H1 (cell line): ENCODE data around the gene NFATC4. TPM values are rescaled to one million over a fixed set of nuclear protein-coding genes. Genes with fewer than 3 reads are reported as not detected.
A peak's percentile ranks its signal among the peaks of the same experiment; 100 is the strongest.

ENCODE experiments used
- CTCF ChIA-PET: fragments of 300-600 bp; sonication (Branson Sonifier 250); formaldehyde crosslinking; loops from one replicate; lab custom pipeline; 2021; ENCODE audit not compliant: partially characterized antibody; lab: Charles Lee
- POLR2A ChIA-PET: fragments of 300-600 bp; sonication (Branson Sonifier 250); formaldehyde crosslinking; loops from one replicate; lab custom pipeline; 2021; ENCODE audit warnings: inconsistent platforms; ENCODE audit not compliant: partially characterized antibody; lab: Charles Lee
- DNase-seq, 2 experiments: peaks; one replicate each; pipeline versions ENCODE4 v3.0.0 to v3.0.0-alpha.2; 2010 to 2022; ENCODE audit warnings: low spot score in 2 of 2, low read depth in 1 of 2, mixed read lengths in 1 of 2
- FAIRE-seq: peaks from 2 replicates; lab custom pipeline; 2011; peaks lifted over from hg19 to GRCh38; lab: Jason Lieb, UNC
- H2AFZ ChIP-seq: 2 replicates; pipeline ENCODE4 v1.8.1; 2012; ENCODE audit warnings: low read length, inconsistent platforms
- H2AK5ac ChIP-seq: 2 replicates; pipeline ENCODE4 v1.6.1; 2013; ENCODE audit warnings: low read depth, low read length
- H2BK120ac ChIP-seq: replicated peaks from 2 replicates; pipeline ENCODE3; 2013; ENCODE audit warnings: low read depth, low read length, inconsistent platforms
- H2BK12ac ChIP-seq: 2 replicates; pipeline ENCODE4 v1.6.1; 2013; ENCODE audit warnings: low read depth, low read length
- H2BK15ac ChIP-seq: 2 replicates; pipeline ENCODE4 v1.6.1; 2013; ENCODE audit warnings: low read length
- H2BK20ac ChIP-seq: 2 replicates; pipeline ENCODE4 v1.6.1; 2013; ENCODE audit warnings: low read length
- H2BK5ac ChIP-seq: 2 replicates; pipeline ENCODE4 v1.6.1; 2013; ENCODE audit warnings: low read depth, low read length
- H3K14ac ChIP-seq: 2 replicates; pipeline ENCODE4 v1.6.1; 2013; ENCODE audit warnings: inconsistent platforms; ENCODE audit not compliant: insufficient read length
- H3K18ac ChIP-seq: 2 replicates; pipeline ENCODE4 v1.6.1; 2013; ENCODE audit warnings: low read length; ENCODE audit errors: extremely low read depth
- H3K23ac ChIP-seq: 2 replicates; pipeline ENCODE4 v1.6.1; 2013; ENCODE audit warnings: inconsistent platforms; ENCODE audit not compliant: insufficient read length
- H3K23me2 ChIP-seq: 2 replicates; pipeline ENCODE4 v1.6.1; 2013; ENCODE audit warnings: low read depth, low read length
- H3K27ac ChIP-seq: 2 replicates; pipeline ENCODE4 v1.6.1; 2011; ENCODE audit warnings: low read depth, low read length, inconsistent platforms
- H3K27me3 ChIP-seq, 4 experiments: replicated peaks in 1 of 4; 1 replicate in 1 of 4; 2 replicates in 3 of 4; pipeline versions ENCODE4 v1.6.1 to v1.8.1; 2011 to 2013; ENCODE audit warnings: low read length in 3 of 4, mild to moderate bottlenecking in 3 of 4, inconsistent platforms in 2 of 4, mixed read lengths in 2 of 4, moderate library complexity in 1 of 4; ENCODE audit not compliant: control insufficient read depth in 3 of 4, insufficient read depth in 3 of 4; ENCODE audit errors: extremely low read depth in 1 of 4
- H3K36me3 ChIP-seq, 4 experiments: 2 replicates each; pipeline versions ENCODE4 v1.6.1 to v1.8.1; 2011 to 2013; ENCODE audit warnings: mild to moderate bottlenecking in 4 of 4, low read length in 3 of 4, moderate library complexity in 2 of 4, control low read depth in 1 of 4, inconsistent platforms in 1 of 4; ENCODE audit not compliant: insufficient read depth in 4 of 4, control insufficient read depth in 2 of 4
- H3K4ac ChIP-seq: replicated peaks from 2 replicates; pipeline ENCODE3; 2013; ENCODE audit warnings: low read length, low read depth, mixed read lengths, inconsistent platforms; ENCODE audit not compliant: insufficient read length
- H3K4me1 ChIP-seq, 4 experiments: replicated peaks in 1 of 4; 1 replicate in 1 of 4; 2 replicates in 3 of 4; pipeline versions ENCODE4 v1.6.1 to v1.8.1; 2011 to 2013; ENCODE audit warnings: low read length in 3 of 4, inconsistent platforms in 2 of 4, mixed read lengths in 1 of 4; ENCODE audit not compliant: insufficient read depth in 4 of 4, control insufficient read depth in 3 of 4
- H3K4me2 ChIP-seq, 2 experiments: 2 replicates each; pipeline versions ENCODE4 v1.6.1 to v1.8.1; 2011 to 2013; ENCODE audit warnings: low read depth in 2 of 2, low read length in 2 of 2, control low read depth in 1 of 2, inconsistent platforms in 1 of 2, mild to moderate bottlenecking in 1 of 2; ENCODE audit not compliant: insufficient read depth in 1 of 2
- H3K4me3 ChIP-seq, 4 experiments: fragments of 200-600, 300-600 bp in 1 of 4; sonication (generic), shearing (Covaris generic), sonication (Bioruptor Twin) in 1 of 4; 2 replicates each; pipeline versions ENCODE4 v1.5.1 to v1.8.1; 2011 to 2016; ENCODE audit warnings: low read length in 4 of 4, low read depth in 3 of 4, control low read depth in 2 of 4, inconsistent platforms in 2 of 4, mild to moderate bottlenecking in 2 of 4, mixed read lengths in 1 of 4, moderate library complexity in 1 of 4; ENCODE audit not compliant: insufficient read depth in 2 of 4; ENCODE audit errors: extremely low read depth in 1 of 4
- H3K56ac ChIP-seq: replicated peaks from 2 replicates; pipeline ENCODE3; 2013; ENCODE audit warnings: low read depth, mild to moderate bottlenecking, mixed read lengths, low read length, inconsistent platforms; ENCODE audit not compliant: insufficient read length
- H3K79me1 ChIP-seq: 2 replicates; pipeline ENCODE4 v1.6.1; 2013; ENCODE audit warnings: low read depth, low read length, control low read depth
- H3K79me2 ChIP-seq, 2 experiments: 2 replicates each; pipeline versions ENCODE4 v1.6.1 to v1.8.1; 2012 to 2013; ENCODE audit warnings: low read length in 2 of 2, mild to moderate bottlenecking in 2 of 2, inconsistent platforms in 1 of 2; ENCODE audit not compliant: insufficient read depth in 2 of 2, control insufficient read depth in 1 of 2
- H3K9ac ChIP-seq, 4 experiments: replicated peaks in 1 of 4; 1 replicate in 1 of 4; 2 replicates in 3 of 4; pipeline versions ENCODE4 v1.6.1 to v1.8.1; 2011 to 2013; ENCODE audit warnings: low read depth in 3 of 4, low read length in 3 of 4, control low read depth in 2 of 4, mild to moderate bottlenecking in 2 of 4, moderate library complexity in 2 of 4, inconsistent platforms in 1 of 4; ENCODE audit errors: extremely low read depth in 1 of 4
- H3K9me3 ChIP-seq, 2 experiments: 2 replicates each; pipeline versions ENCODE4 v1.6.1 to v1.8.1; 2012 to 2013; ENCODE audit warnings: mild to moderate bottlenecking in 2 of 2, moderate library complexity in 2 of 2, control low read depth in 1 of 2, inconsistent platforms in 1 of 2, low read depth in 1 of 2, low read length in 1 of 2, mixed read lengths in 1 of 2; ENCODE audit not compliant: insufficient read depth in 2 of 2
- H4K20me1 ChIP-seq, 2 experiments: replicated peaks in 1 of 2; 2 replicates each; pipeline versions ENCODE3 to v1.8.1; 2011 to 2013; ENCODE audit warnings: inconsistent platforms in 2 of 2, low read length in 2 of 2, mild to moderate bottlenecking in 1 of 2; ENCODE audit not compliant: insufficient read depth in 2 of 2, control insufficient read depth in 1 of 2
- H4K5ac ChIP-seq: 2 replicates; pipeline ENCODE4 v1.6.1; 2013; ENCODE audit warnings: low read length, low read depth, mixed read lengths, inconsistent platforms; ENCODE audit not compliant: insufficient read length
- H4K8ac ChIP-seq: 2 replicates; pipeline ENCODE4 v1.8.0; 2013; ENCODE audit warnings: mild to moderate bottlenecking, moderate library complexity, low read length, inconsistent platforms; ENCODE audit not compliant: insufficient read depth; ENCODE audit errors: extremely low read depth
- H4K91ac ChIP-seq: replicated peaks from 2 replicates; pipeline ENCODE3; 2013; ENCODE audit warnings: low read length, mixed read lengths, inconsistent platforms; ENCODE audit not compliant: insufficient read length
- CHD1 ChIP-seq: IDR thresholded peaks from 2 replicates; pipeline ENCODE4 v1.6.1; 2012; ENCODE audit warnings: low read depth, low read length, improper control_type of control experiment
- CTBP2 ChIP-seq: IDR thresholded peaks from 2 replicates; pipeline ENCODE4 v1.7.0; 2011; ENCODE audit warnings: borderline replicate concordance, mild to moderate bottlenecking, moderate library complexity, mixed read lengths, low read length; ENCODE audit not compliant: insufficient read depth, insufficient read length
- FOSL1 ChIP-seq: IDR thresholded peaks from 2 replicates; pipeline ENCODE4 v1.6.1; 2011; ENCODE audit warnings: mild to moderate bottlenecking, low read depth, low read length, moderate library complexity; ENCODE audit not compliant: insufficient read depth
- MAFK ChIP-seq: IDR thresholded peaks from 2 replicates; pipeline ENCODE4 v1.6.1; 2012; ENCODE audit warnings: low read depth, mild to moderate bottlenecking, improper control_type of control experiment, low read length
- NRF1 ChIP-seq: IDR thresholded peaks from 2 replicates; pipeline ENCODE4 v1.6.1; 2011; ENCODE audit warnings: mild to moderate bottlenecking, low read depth, low read length, improper control_type of control experiment
- POLR2A ChIP-seq, 2 experiments: IDR thresholded peaks; 1 replicate in 1 of 2; 2 replicates in 1 of 2; pipeline ENCODE4 v1.6.1; 2011; ENCODE audit warnings: low read depth in 2 of 2, low read length in 2 of 2, mild to moderate bottlenecking in 2 of 2; ENCODE audit errors: control extremely low read depth in 1 of 2
- POLR2AphosphoS5 ChIP-seq: IDR thresholded peaks from 2 replicates; pipeline ENCODE4 v1.6.1; 2011; ENCODE audit warnings: low read depth, low read length
- RBBP5 ChIP-seq: IDR thresholded peaks from 2 replicates; pipeline ENCODE4 v1.7.1; 2012; ENCODE audit warnings: low read depth, mild to moderate bottlenecking, inconsistent platforms, low read length, moderate library complexity, borderline replicate concordance
- RXRA ChIP-seq: IDR thresholded peaks from 2 replicates; pipeline ENCODE4 v1.6.1; 2011; ENCODE audit warnings: low read depth, mild to moderate bottlenecking, low read length, moderate library complexity; ENCODE audit not compliant: insufficient read depth
- SP4 ChIP-seq: IDR thresholded peaks from 2 replicates; pipeline ENCODE4 v1.6.1; 2012; ENCODE audit warnings: low read length, inconsistent platforms
- TBP ChIP-seq: IDR thresholded peaks from 2 replicates; pipeline ENCODE4 v1.6.1; 2011; ENCODE audit warnings: low read depth, low read length, improper control_type of control experiment
- WGBS, 2 experiments: shearing (Covaris generic) in 1 of 2; methylation state at CpG; one replicate each; pipeline versions ENCODE4 v1.1.6 to v1.1.7; 2013 to 2015; ENCODE audit warnings: low lambda C conversion rate in 2 of 2, mixed read lengths in 2 of 2, inconsistent platforms in 1 of 2, low coverage in 1 of 2, missing lambda C conversion rate in 1 of 2; ENCODE audit not compliant: insufficient replicate concordance in 2 of 2, insufficient coverage in 1 of 2, insufficient read length in 1 of 2; ENCODE audit errors: extremely low coverage in 1 of 2, missing lambda C conversion rate in 1 of 2; 5-methylcytosine and 5-hydroxymethylcytosine counted together
- polyA plus RNA-seq, 7 experiments: library from polyadenylated mRNA; depleted of rRNA in 3 of 7; stranded (reverse) in 5 of 7; unstranded in 2 of 7; fragments of >200 nt in 5 of 7; fragments of 200-250 nt in 2 of 7; gene quantifications; 1 replicate in 5 of 7; 2 replicates in 1 of 7; 4 replicates in 1 of 7; pipeline versions ENCODE4 v1.2.1 to v1.2.3, GENCODE V29; 2011 to 2013; ENCODE audit warnings: missing spikeins in 2 of 7, mixed read lengths in 2 of 7
- total RNA-seq: library from RNA; stranded (reverse); fragmentation: NEBNext Ultra II Directional; extraction: Animal tissue kit (Norgen Biotek cat#: 25700); gene quantifications from 2 replicates; pipeline ENCODE4 v1.2.1, GENCODE V29; 2021

NFATC4 gene
- total and polyA plus RNA-seq, 2 of the 8 experiments (the other 6 are each of a cell fraction or from before 2014, with no cell fraction given) = 47.3 to 50.3 TPM

DNA sequence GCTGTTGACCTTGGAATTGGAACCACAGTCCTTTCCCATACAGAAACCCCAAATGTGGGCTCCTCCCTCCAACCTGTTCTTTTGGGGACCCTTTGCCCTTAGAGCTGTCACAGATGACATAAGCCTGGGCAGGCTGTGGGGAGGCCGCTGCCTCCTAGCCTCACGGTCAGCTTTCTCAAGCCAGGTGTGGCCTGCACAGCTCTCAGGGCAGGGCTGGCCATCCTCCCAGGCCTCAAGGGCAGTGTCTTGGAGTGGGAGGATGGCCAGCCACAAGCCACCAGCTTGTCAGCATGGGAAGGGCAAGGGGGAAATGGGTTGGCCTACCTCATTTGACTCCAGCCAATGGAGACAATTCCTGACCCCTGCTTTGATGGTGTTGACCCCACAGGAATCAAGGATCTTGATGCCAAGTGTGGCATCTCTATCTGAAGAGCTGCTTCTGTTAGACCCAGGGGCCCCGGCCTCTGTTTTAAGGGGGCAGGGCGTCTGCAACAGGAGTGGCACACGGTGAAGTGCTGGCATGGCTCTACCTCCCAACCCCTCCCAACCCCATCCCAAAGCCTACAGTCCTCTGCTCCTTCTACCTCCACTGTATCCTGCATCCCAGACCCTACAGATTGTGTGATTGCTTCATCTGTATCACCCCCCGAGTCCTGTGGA, 50.0 kb downstream of the NFATC4 start:
- Histone ChIP-seq H3K4me2 (no peak overlapping the region), H3K36me3 (peaks cover 4 to 11% (median 7%) of the 10 kb centered on the region in 4 experiments; a peak in 5 of 8 replicates), H3K23me2 (no peaks in the 10 kb centered on the region), H2BK5ac (no peak overlapping the region)
- TF ChIP-seq NRF1 (no peak), CHD1 (no peak), CTBP2 (no peak), RBBP5 (no peak), MAFK (no peak), TBP (no peak), FOSL1 (no peak), POLR2AphosphoS5 (no peak), SP4 (no peak), RXRA (no peak), POLR2A (IDR thresholded peaks at IDR 0.05; ENCODE audit: control extremely low read depth in 1 of 2, low read depth in 2 of 2, low read length in 2 of 2) (no peak)
- TF ChIP-seq, all 59 proteins: peak for 0
- no peak overlapping the region for H2AFZ ChIP-seq
- H4K91ac ChIP-seq = no peak overlapping the region
- no peaks in the 10 kb centered on the region for H3K79me1 ChIP-seq
- ChIA-PET POLR2A (interaction anchor here (0.8 to 6.3 kb wide), 6 partner anchors 9 to 40 kb away, joined by 3 to 28 read pairs (median 3); partner anchors contain the start of genes CBLN3 and KHNYN), CTCF (interaction anchor here (1.2 to 21.3 kb wide), 10 partner anchors 8 to 89 kb away, joined by 3 to 664 read pairs (median 9); partner anchors contain the start of genes ADCY4, CBLN3, KHNYN and RIPK3)
- H3K9ac ChIP-seq = no peak overlapping the region
- no peak overlapping the region for H3K27ac ChIP-seq
- no peak overlapping the region for H2AK5ac ChIP-seq
- H4K5ac ChIP-seq = no peak overlapping the region
- no peaks in the 10 kb centered on the region for H3K79me2 ChIP-seq
- no peak overlapping the region for H2BK20ac ChIP-seq
- no peak overlapping the region for H3K23ac ChIP-seq
- H2BK120ac ChIP-seq = no peak overlapping the region
- H3K18ac ChIP-seq = no peak overlapping the region; the same call in 1 of the 2 replicates
- no peaks in the 10 kb centered on the region for H3K9me3 ChIP-seq
- WGBS, 2 experiments = 97% methylated on average over 6 of the region's 6 CpGs; no CpG with 5 or more reads in 1 of the 2 experiments
- no peak overlapping the region for H3K4me3 ChIP-seq
- no peak overlapping the region; the same call in 1 of the 2 replicates for H2BK12ac ChIP-seq
- H4K20me1 ChIP-seq = no peaks in the 10 kb centered on the region
- H3K56ac ChIP-seq = no peak overlapping the region
- H3K27me3 ChIP-seq = peaks cover 0 to 6% (median 2%) of the 10 kb centered on the region in 4 experiments; a peak in 3 of 7 replicates
- H3K14ac ChIP-seq = no peak overlapping the region
- peak overlapping the region; percentile 11; the same call in 1 of the 2 replicates for H4K8ac ChIP-seq
- no peak for FAIRE-seq
- H3K4ac ChIP-seq = no peak overlapping the region
- H3K4me1 ChIP-seq = no peaks in the 10 kb centered on the region
- no peak overlapping the region for H2BK15ac ChIP-seq
- no peak for DNase-seq
